Lower leg skin (tissue), 4 donors: ENCODE data around the gene UNC5CL. TPM values are rescaled to one million over a fixed set of nuclear protein-coding genes. Genes with fewer than 3 reads are reported as not detected.
A peak's percentile ranks its signal among the peaks of the same experiment; 100 is the strongest.

Experiments
- DNase-seq, 2 donors: peaks; one replicate each; pipeline ENCODE4 v3.0.0-alpha.2; 2019; ENCODE audit warnings: low spot score in 2 of 2
- H3K4me3 ChIP-seq: fragments of 200-600 bp; sonication (generic); 2 replicates; pipeline ENCODE4 v1.5.1; 2017; ENCODE audit warnings: mild to moderate bottlenecking, low read depth; ENCODE audit not compliant: poor library complexity, severe bottlenecking
- CTCF ChIP-seq, 3 donors: fragments of 450-650 bp; IDR thresholded peaks; one replicate each; pipeline ENCODE4 v1.5.1; 2016; ENCODE audit warnings: antibody characterized with exemption in 3 of 3, mild to moderate bottlenecking in 3 of 3, moderate library complexity in 2 of 3
- POLR2A ChIP-seq, 2 donors: fragments of 450-650 bp; IDR thresholded peaks; one replicate each; pipeline ENCODE4 v1.6.1; 2016 to 2017; ENCODE audit warnings: antibody characterized with exemption in 2 of 2, mild to moderate bottlenecking in 1 of 2, moderate library complexity in 1 of 2
- WGBS, 2 donors: methylation state at CpG; one replicate each; pipeline ENCODE4 v1.1.5; 2018; 5-methylcytosine and 5-hydroxymethylcytosine counted together
- intact Hi-C: fragments of 100-400 bp; cut with DNase I; formaldehyde crosslinking; loops from one replicate; pipeline ENCODE4 v1.15.0; 2023; ENCODE audit warnings: low total_unique reads
- total RNA-seq, 4 donors: library from RNA; depleted of rRNA; stranded (reverse); fragments of >200 nt; gene quantifications; one replicate each; pipeline ENCODE4 v1.1.0, GENCODE V29; 2016

Gene UNC5CL
- total RNA-seq, 4 donors from 2014 or later = 0.49 to 3.2 (median 1.7) TPM

- DNase-seq = peak; percentile 69 to 92
- 25 to 34% methylated on average over 3 of the region's 3 CpGs for WGBS, 2 donors
- intact Hi-C loops = loop anchor here (10.0 kb wide), 1 partner anchor 62 kb away; no protein-coding TSS in a partner anchor
- H3K4me3 ChIP-seq = no peak overlapping the region
- TF ChIP-seq CTCF (IDR thresholded peaks at IDR 0.05) (peak in 1 of 3 donors; percentile 53), POLR2A (IDR thresholded peaks at IDR 0.05) (no peak)
Observed at GRCh38 chr6:41066867-41067304, 27.9 kb upstream of the UNC5CL start.

GRCh38 chr6:41065550-41066026, 26.6 kb upstream of the UNC5CL start:
- TF ChIP-seq POLR2A (IDR thresholded peaks at IDR 0.05) (no peak), CTCF (IDR thresholded peaks at IDR 0.05) (peak in 1 of 3 donors; percentile 38)
- no peak overlapping the region for H3K4me3 ChIP-seq
- WGBS, 2 donors = 90 to 98% methylated on average over 2 of the region's 2 CpGs
- intact Hi-C loops = loop anchor here (10.0 kb wide), 1 partner anchor 61 kb away; no protein-coding TSS in a partner anchor
- DNase-seq = no peak

- H3K4me3 ChIP-seq = no peak overlapping the region
- WGBS, 2 donors = 80 to 84% methylated on average over 5 of the region's 5 CpGs
- intact Hi-C loops = loop anchor here (10.0 kb wide), 1 partner anchor 60 kb away; no protein-coding TSS in a partner anchor
- no peak for DNase-seq
- TF ChIP-seq CTCF (IDR thresholded peaks at IDR 0.05) (no peak), POLR2A (IDR thresholded peaks at IDR 0.05) (no peak)
Observed at GRCh38 chr6:41064841-41065240, 25.8 kb upstream of the UNC5CL start.

- no peak overlapping the region for H3K4me3 ChIP-seq
- TF ChIP-seq CTCF (IDR thresholded peaks at IDR 0.05) = no peak
- TF ChIP-seq POLR2A (IDR thresholded peaks at IDR 0.05) = no peak
- intact Hi-C loops = loop anchor here (10.0 kb wide), 1 partner anchor 59 kb away; no protein-coding TSS in a partner anchor
- 90% methylated on average over 2 of the region's 2 CpGs for WGBS, 2 donors
- DNase-seq = no peak
Observed at GRCh38 chr6:41063884-41064285, 24.9 kb upstream of the UNC5CL start.

- no peak overlapping the region for H3K4me3 ChIP-seq
- DNase-seq = no peak
- no peak for TF ChIP-seq CTCF (IDR thresholded peaks at IDR 0.05)
- intact Hi-C loops = loop anchor here (10.0 kb wide), 1 partner anchor 57 kb away; no protein-coding TSS in a partner anchor
- 80 to 97% methylated on average over 1 of the region's 1 CpG for WGBS, 2 donors
Observed at GRCh38 chr6:41062056-41062455, 23.0 kb upstream of the UNC5CL start.
